ENCODE measurements around the gene CRIP1. TPM values are rescaled to one million over a fixed set of nuclear protein-coding genes. Genes with fewer than 3 reads are reported as not detected.

CRIP1 gene
- total RNA-seq, 2 donors from 2014 or later = 451 to 842 TPM

DNA sequence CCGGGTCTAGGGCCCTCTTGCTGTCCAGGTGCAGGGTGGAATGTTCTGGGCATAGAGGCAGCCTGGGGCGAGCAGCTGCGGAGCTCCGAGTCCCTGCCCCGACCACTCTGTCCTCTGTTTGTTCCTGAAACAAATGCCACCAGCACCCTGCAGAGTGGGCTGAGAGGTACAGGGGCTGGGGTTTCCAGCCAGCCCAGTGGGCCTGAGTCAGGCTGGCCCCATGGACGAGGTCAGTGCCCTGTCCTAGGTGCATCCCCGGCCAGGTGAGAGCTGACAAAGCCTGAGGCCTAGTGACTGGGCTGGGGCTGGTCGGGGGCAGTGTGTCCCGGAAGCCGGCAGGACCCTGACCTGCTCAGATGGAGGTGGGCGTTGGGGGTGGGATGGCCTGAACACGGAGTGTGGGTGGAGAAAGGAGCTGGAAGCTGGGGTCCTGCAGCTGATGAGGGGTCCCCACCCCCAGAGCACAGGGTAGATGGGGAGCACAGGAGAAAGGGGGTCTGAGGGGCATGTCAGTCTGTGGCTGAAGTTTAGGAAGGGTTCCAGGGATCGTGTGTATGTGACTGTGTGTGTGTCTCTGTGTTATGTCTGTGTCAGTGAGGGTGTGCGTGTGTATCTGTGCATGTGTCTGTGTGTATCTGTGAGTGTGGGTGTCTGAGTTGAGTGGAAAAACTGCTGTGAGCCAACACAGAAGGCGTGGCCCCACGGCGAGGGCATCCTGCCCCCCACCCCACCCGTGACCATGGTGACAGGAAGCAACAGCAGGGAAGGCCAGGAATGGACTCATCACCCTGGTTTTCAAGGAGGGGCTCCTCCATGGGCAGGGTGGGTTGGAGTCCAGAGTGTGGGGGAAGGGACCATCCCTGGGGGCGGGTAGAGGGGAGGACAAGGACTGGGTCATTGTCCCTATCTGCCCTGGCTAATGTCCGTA lies 2.4 kb upstream of the CRIP1 start:
- Mint-ChIP-seq H3K27me3 (no peaks in the 10 kb centered on the region), H3K4me3 (peak overlapping the region; percentile 83), H3K27ac (peak overlapping the region; percentile 95), H3K4me1 (peaks cover 58% of the 10 kb centered on the region), H3K36me3 (ENCODE audit: low read depth) (no peaks in the 10 kb centered on the region)
- no peaks in the 10 kb centered on the region for H3K9me3 ChIP-seq (ENCODE audit: control insufficient read depth, low read length, poor library complexity, severe bottlenecking)
- peak in 2 of 3 donors; percentile 38 to 47 for DNase-seq
- ATAC-seq = no peak

DNA sequence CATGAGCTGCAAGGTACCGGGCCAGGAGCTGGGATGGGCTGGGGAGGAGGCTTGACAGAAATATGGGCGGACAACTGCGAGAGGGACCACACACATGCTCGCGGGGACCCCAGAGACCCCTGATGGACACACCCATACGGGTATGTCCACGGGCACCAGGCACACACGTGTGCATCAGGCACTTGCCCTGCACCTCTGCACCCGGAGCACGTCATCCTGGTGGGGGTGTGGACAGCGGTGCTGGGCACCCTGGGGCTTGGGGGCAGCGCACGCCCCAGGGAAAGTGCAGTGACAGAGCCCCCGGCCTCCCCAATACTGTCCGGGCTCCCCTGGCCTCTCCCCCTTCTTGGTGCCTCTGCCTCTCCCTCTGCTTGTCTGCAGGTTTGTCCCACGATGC lies 1.7 kb upstream of the CRIP1 start:
- no peaks in the 10 kb centered on the region for H3K27me3 Mint-ChIP-seq
- peak overlapping the region; percentile 96 for H3K4me3 Mint-ChIP-seq
- H3K4me1 Mint-ChIP-seq = peaks cover 60% of the 10 kb centered on the region
- no peaks in the 10 kb centered on the region for H3K9me3 ChIP-seq (ENCODE audit: control insufficient read depth, low read length, poor library complexity, severe bottlenecking)
- ATAC-seq = no peak
- H3K36me3 Mint-ChIP-seq (ENCODE audit: low read depth) = peaks cover 2% of the 10 kb centered on the region
- H3K27ac Mint-ChIP-seq = peak overlapping the region; percentile 95
- DNase-seq = no peak

DNA sequence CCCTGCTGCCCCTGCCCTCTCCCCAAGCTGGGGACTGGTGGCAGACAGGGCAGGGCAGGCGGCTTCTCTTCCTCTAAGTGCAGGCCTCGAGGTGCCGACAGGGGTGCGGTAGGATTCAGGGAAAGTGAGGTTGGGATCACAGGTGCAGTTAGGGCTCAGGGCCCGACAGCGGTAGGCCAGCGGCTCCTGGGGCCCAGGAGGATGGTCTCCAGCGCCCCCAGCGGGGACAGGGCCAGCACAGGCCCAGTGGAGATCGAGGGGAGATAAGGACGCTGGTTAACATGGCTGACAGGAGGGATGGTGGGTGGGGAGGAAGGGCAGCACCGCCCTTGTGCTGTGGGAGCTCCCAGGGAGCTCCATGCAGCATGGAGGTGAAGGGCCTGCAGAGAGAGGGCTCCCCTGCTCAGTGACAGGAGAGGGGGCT lies 935 bp upstream of the CRIP1 start:
- Mint-ChIP-seq H3K4me3 (peak overlapping the region; percentile 96), H3K27ac (peak overlapping the region; percentile 95), H3K27me3 (no peaks in the 10 kb centered on the region), H3K4me1 (peaks cover 57% of the 10 kb centered on the region), H3K36me3 (ENCODE audit: low read depth) (peaks cover 2% of the 10 kb centered on the region)
- DNase-seq (peak; percentile 49 to 62 (median 58)), ATAC-seq (no peak)
- H3K9me3 ChIP-seq (ENCODE audit: control insufficient read depth, low read length, poor library complexity, severe bottlenecking) = no peaks in the 10 kb centered on the region

DNA sequence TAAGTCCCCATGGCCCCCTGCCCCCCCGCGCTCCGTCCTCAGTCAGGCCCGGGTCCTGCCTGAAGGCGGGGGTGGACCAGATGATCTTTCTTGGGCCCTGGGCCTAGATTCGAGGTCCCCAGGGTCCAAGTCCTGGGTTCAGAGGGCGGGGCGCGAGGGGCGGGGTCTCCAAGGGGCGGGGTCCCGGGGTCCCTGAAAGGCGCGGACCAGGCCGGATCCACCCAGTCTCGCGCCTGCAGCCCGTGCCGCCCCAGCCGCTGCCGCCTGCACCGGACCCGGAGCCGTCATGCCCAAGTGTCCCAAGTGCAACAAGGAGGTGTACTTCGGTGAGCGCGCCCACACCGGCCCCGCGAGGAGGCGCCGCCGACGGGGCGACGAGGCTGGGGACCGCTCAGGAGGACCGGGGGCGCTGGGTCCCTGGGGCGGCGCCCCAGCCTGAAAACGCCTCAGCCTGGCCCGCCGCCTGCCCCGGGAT lies 325 bp downstream of the CRIP1 start:
- Mint-ChIP-seq H3K27me3 (no peaks in the 10 kb centered on the region), H3K27ac (peak overlapping the region; percentile 95), H3K4me3 (peak overlapping the region; percentile 96), H3K4me1 (peaks cover 53% of the 10 kb centered on the region), H3K36me3 (ENCODE audit: low read depth) (peaks cover 2% of the 10 kb centered on the region)
- no peak for ATAC-seq
- no peaks in the 10 kb centered on the region for H3K9me3 ChIP-seq (ENCODE audit: control insufficient read depth, low read length, poor library complexity, severe bottlenecking)
- DNase-seq = peak; percentile 55 to 60 (median 57)

DNA sequence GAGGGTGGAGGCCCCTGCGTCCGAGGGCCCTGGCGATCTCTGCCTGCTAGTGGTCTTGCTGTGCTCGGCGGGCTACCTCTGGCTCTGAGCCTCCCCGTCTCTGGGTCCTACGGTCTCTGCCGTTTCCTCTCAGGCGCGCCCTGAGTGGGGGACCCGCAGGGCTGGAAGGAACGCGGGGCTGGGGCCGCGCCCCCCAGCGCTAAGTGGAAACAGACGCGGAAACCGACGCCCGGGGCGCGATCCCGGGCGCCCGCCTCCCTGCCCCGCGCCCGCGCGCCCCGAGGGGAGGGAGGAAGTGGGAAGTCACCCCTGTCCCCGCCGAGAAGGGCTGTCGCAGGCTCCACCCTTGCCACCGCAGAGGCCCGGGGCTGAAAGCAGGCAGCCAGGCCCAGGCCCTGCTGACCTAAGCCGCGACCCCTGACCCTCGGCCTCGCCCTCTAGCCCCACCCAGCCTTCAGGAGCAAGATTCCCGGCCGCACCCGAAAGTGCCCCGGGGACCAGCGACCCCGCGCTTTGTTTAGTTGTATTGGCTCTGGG lies 831 bp downstream of the CRIP1 start:
- H3K4me1 Mint-ChIP-seq = peaks cover 49% of the 10 kb centered on the region
- H3K27me3 Mint-ChIP-seq = no peaks in the 10 kb centered on the region
- H3K36me3 Mint-ChIP-seq (ENCODE audit: low read depth) = peaks cover 2% of the 10 kb centered on the region
- H3K27ac Mint-ChIP-seq = peak overlapping the region; percentile 95
- no peaks in the 10 kb centered on the region for H3K9me3 ChIP-seq (ENCODE audit: control insufficient read depth, low read length, poor library complexity, severe bottlenecking)
- ATAC-seq (no peak), DNase-seq (peak; percentile 64 to 70 (median 66))
- H3K4me3 Mint-ChIP-seq = peak overlapping the region; percentile 96

DNA sequence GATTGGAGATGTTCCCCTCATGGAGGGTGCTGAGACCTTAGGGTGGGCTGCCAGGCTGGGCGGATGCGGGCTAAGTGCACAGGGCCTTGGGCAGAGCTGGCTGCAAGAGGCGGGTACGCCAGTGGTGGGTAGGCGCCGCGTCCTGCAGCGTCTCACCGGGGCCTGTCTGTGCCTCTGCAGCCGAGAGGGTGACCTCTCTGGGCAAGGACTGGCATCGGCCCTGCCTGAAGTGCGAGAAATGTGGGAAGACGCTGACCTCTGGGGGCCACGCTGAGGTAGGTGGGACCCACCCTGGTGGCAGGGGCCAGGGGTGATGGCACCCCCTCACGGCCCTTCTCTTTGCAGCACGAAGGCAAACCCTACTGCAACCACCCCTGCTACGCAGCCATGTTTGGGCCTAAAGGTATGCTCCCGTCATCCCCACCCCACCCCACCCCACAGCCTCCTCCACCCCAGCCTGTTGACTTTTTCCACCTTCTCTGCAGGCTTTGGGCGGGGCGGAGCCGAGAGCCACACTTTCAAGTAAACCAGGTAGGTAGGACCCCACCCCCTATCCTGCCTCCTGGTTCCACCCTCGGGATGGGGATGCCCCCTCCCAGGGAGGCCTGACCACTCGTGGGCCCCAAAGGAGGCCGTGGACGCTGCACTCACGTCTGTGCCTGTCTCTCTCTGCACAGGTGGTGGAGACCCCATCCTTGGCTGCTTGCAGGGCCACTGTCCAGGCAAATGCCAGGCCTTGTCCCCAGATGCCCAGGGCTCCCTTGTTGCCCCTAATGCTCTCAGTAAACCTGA lies 1.5 kb downstream of the CRIP1 start:
- H3K4me1 Mint-ChIP-seq = peaks cover 47% of the 10 kb centered on the region
- no peaks in the 10 kb centered on the region for H3K9me3 ChIP-seq (ENCODE audit: control insufficient read depth, low read length, poor library complexity, severe bottlenecking)
- peaks cover 2% of the 10 kb centered on the region for H3K36me3 Mint-ChIP-seq (ENCODE audit: low read depth)
- peak overlapping the region; percentile 96 for H3K4me3 Mint-ChIP-seq
- no peaks in the 10 kb centered on the region for H3K27me3 Mint-ChIP-seq
- peak overlapping the region; percentile 95 for H3K27ac Mint-ChIP-seq
- ATAC-seq (no peak), DNase-seq (peak in 1 of 3 donors; percentile 29)

DNA sequence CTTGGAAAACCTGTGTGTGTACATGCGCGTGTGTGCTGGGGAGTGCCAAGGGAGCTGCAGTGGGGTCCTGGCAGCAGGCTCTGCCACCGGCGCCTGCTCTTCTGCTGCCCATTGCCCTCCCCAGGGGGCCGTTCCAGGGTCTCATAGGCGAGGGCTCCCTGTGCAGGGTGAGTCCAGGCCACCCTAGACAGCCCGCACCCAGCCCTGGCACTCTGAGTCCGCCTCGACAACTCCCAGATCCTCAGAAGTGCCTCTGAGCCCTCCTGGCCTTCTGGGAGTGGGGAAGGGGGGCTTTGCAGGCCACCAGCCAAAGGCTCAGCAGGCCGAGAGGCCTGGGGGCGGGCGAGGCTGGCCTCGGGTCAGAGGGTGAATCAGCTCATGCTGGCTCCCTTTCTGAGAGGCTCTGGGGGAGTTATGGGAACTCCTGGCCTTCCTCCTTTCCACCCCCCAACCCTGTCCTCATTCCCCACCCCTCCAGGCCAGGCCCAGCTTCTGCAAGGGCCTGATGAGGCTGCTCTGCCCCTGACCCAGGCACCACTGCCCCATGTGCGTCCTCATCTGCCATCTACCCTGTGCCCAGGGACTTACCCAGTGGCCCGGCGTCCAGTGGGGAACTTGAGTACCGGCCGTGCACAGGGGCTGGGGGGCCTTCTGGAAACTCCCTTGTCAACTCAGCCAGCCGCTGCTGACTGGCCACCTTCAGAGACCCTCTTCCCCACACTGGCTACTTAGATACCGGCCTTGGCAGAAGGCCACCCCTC lies 2.3 kb downstream of the CRIP1 start:
- no peaks in the 10 kb centered on the region for H3K27me3 Mint-ChIP-seq
- ATAC-seq (no peak), DNase-seq (peak in 1 of 3 donors; percentile 17)
- H3K27ac Mint-ChIP-seq = peak overlapping the region; percentile 95
- H3K9me3 ChIP-seq (ENCODE audit: control insufficient read depth, low read length, poor library complexity, severe bottlenecking) = no peaks in the 10 kb centered on the region
- H3K4me1 Mint-ChIP-seq = peaks cover 46% of the 10 kb centered on the region
- H3K36me3 Mint-ChIP-seq (ENCODE audit: low read depth) = peaks cover 2% of the 10 kb centered on the region
- H3K4me3 Mint-ChIP-seq = peak overlapping the region; percentile 96

DNA sequence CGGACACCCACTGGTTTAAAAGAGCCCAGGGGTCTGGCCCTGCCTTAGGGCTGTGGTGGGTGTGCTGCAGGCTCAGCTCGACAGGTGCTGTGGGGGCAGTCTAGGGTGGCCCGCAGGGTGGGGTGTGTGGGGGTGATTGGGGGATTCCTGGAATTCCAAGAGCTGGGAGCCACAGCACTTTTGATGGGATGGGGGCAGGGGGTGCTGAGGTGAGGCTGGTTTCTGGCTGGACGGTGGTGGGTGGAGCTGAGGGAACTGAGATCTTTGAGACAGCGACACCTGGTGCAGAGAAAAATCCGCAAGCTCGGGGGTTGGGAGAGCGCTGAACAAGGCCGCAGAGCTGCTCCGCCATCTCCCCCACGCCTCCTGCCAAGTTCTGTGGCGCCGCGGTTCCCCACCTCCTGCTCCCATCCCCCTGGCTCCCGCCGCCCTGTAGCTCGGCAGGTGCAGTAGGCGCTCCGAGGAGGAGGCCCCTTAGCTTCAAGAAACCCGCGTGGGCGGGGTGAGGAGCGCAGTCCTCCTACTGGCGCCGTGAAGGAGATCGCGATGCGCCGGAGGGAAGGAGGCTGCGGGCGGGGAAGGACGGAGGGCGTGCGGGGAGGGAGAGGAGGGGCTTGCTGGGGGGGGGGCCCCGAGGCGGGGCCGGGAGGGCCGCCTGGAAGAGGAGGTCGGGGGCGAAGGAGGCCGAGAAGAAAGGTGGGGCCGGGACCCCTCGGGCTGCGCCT lies 3.0 kb downstream of the CRIP1 start:
- H3K27me3 Mint-ChIP-seq = no peaks in the 10 kb centered on the region

DNA sequence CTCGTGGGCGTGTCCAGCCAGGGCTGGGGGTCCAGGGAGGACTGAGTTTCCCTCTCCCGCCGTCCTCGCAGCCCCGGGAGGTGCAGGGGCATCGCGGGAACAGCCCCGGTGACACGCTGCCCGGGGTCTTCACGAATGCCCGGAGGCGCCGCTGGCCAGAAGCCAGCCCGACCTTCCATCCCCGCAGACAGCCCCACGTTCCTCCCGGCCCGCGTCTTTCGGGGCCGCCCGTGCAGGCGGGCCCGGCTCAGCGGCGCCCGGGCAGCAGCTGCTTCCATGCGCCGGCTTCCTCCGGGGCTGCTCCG lies 3.5 kb downstream of the CRIP1 start:
- peak overlapping the region; percentile 95 for H3K27ac Mint-ChIP-seq
- no peaks in the 10 kb centered on the region for H3K9me3 ChIP-seq (ENCODE audit: control insufficient read depth, low read length, poor library complexity, severe bottlenecking)
- no peaks in the 10 kb centered on the region for H3K27me3 Mint-ChIP-seq
- ATAC-seq (no peak), DNase-seq (no peak)
- peak overlapping the region; percentile 96 for H3K4me3 Mint-ChIP-seq
- peaks cover 37% of the 10 kb centered on the region for H3K4me1 Mint-ChIP-seq
- H3K36me3 Mint-ChIP-seq (ENCODE audit: low read depth) = peaks cover 2% of the 10 kb centered on the region

More for the DNA sequence above, 3.0 kb downstream of the CRIP1 start:
- ATAC-seq (peak; percentile 12), DNase-seq (peak; percentile 78 to 87 (median 82))
- Mint-ChIP-seq H3K4me1 (peaks cover 40% of the 10 kb centered on the region), H3K4me3 (peak overlapping the region; percentile 96), H3K27ac (peak overlapping the region; percentile 95), H3K36me3 (ENCODE audit: low read depth) (peaks cover 2% of the 10 kb centered on the region)
- H3K9me3 ChIP-seq (ENCODE audit: control insufficient read depth, low read length, poor library complexity, severe bottlenecking) = no peaks in the 10 kb centered on the region

DNA sequence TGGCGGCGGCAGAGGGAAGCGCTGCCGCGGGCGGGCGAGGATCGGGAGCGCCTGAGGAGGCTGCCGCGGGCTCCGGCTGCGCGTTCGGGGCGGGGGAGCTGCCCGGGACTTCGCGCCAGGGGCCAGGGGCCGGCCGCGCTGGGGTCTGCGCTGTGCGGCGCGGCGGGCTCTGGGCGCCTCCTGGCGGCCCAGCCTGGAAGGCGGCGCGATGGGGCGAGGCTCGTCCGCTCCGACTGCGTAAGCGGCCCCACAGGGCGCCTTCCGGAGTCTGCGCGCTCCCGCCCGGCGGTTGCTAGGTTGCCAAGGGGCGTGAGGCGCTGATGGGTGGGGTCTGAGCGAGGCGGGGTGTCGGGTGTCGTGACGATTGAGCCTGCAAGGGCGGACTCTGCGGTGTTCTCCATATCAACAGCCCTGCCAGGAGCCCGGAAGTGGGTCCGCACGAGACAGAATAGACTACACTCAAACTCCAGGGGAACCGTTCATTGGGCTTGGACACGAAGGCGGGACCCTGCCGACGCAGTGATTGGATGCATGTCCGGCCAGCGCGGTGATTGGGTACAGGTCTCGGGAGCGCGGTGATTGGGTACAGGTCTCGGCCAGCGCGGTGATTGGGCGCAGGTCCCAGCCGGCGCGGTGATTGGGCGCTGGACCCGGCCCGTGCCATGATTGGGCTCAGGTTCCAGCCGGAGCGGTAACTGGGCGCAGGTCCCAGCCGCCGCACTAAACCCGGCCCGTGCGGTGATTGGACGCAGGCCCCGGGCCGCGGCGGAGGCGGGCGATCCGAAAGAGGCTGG lies 4.1 kb downstream of the CRIP1 start, which contains the start of gene TEDC1:
TEDC1 (plus strand) TSS at position 675 of the 794 bp plus-strand sequence. CDS start 130 bp downstream, outside the sequence.
- DNase-seq (peak; percentile 96 to 98 (median 97)), ATAC-seq (peak; percentile 69)
- Mint-ChIP-seq H3K27me3 (no peaks in the 10 kb centered on the region), H3K4me3 (peak within 1 kb of the TSS; percentile 96), H3K36me3 (ENCODE audit: low read depth) (peaks cover 2% of the 10 kb centered on the region), H3K4me1 (peaks cover 33% of the 10 kb centered on the region), H3K27ac (peak within 1 kb of the TSS; percentile 95)
- H3K9me3 ChIP-seq (ENCODE audit: control insufficient read depth, low read length, poor library complexity, severe bottlenecking) = no peaks in the 10 kb centered on the region

DNA sequence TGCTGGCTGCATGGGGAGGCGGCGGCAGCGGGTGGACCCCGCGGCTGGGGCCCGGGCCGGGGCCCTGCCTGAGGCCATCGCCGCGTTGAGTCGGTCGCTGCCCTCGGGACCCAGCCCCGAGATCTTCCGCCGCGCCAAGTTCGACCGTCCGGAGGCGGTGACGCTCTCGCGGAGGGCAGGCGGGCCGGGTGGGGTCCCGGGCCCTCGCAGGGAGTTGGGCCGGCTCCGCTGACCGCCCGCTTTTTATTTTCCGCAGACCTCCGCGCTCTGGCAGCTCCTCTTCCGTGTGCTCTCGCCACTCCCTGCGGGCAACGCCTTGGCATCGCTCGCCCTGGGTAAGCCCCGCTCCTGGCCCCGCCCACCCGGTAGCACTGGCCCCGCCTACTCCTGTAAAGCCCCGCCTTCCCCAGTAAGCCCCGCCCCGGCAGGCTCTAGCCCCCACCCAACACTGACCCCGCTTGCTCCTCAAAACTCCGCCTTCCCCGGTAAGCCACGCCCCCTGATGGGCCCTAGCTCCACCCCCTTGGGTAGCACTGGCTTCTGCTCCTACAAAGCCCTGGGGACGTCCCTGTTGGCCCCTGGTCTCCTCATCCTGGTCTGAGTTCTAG lies 4.8 kb downstream of the CRIP1 start:
- no peaks in the 10 kb centered on the region for H3K27me3 Mint-ChIP-seq
- H3K27ac Mint-ChIP-seq = peak overlapping the region; percentile 95
- H3K36me3 Mint-ChIP-seq (ENCODE audit: low read depth) = peaks cover 2% of the 10 kb centered on the region
- peak overlapping the region; percentile 96 for H3K4me3 Mint-ChIP-seq
- no peaks in the 10 kb centered on the region for H3K9me3 ChIP-seq (ENCODE audit: control insufficient read depth, low read length, poor library complexity, severe bottlenecking)
- H3K4me1 Mint-ChIP-seq = peaks cover 29% of the 10 kb centered on the region
- DNase-seq = peak; percentile 85 to 90 (median 87)
- ATAC-seq = peak; percentile 35
